ENCODE measurements around the gene LIPF.
"Not testable (repeated sequence)": the region's sequence is repeated elsewhere in the genome, so short reads cannot be mapped to it uniquely, and the experiment has no call there.

The LIPF gene

DNA sequence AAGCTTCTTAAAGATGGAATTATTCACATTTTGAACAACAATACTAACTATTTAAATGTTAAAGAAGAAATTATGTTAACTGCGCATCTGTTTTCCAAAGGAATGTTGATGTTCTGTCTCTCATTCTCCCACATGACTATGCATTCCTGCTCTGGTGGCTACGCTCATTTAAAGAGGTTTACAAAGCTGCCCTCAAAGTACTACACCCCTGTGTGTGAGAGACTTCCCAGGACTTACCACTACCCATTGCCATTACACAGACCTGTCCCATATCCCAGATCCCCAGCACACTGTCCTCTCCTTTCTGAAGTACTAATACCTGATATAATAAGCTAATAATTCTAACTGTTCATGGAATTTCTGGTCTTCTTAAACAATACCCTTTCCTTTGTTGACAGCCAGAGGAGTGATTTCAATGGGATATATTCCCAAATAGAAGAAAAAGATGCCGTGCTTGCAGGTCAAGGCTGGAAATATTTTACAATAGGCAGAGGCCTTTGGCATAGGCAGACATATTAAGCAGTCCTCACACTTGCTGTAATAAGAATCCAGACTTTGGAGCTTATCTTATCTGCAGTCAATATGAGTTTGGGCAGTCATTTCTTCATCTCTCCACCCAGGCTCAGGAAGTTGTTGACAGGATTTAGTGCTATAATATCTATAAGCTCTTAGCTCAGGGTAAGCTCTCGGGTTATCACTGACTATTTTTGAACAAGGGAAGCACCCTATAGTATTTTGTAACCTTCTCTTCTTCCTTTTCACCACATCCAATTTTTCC is 12.2 kb downstream of the LIPF start:
- no peak for DNase-seq (ENCODE audit: low read depth in 2 of 2)

DNA sequence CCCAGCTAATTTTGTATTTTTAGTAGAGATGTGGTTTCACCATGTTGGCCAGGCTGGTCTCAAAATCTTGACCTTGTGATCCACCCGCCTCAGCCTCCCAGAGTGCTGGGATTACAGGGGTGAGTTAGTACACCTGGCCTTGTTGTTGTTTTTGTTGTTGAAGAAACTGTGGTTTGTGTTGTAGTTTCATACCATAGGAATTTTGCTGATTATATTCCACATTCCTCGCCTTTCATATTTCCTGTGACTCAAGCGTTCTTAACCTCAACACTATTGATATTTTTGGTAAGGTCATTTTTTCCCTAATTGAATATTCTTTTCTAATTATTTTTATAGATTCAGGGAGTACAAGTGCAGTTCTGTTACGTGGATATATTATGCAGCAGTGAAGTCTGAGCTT is 16.7 kb downstream of the LIPF start:
- no peak for DNase-seq (ENCODE audit: low read depth in 2 of 2)

DNA sequence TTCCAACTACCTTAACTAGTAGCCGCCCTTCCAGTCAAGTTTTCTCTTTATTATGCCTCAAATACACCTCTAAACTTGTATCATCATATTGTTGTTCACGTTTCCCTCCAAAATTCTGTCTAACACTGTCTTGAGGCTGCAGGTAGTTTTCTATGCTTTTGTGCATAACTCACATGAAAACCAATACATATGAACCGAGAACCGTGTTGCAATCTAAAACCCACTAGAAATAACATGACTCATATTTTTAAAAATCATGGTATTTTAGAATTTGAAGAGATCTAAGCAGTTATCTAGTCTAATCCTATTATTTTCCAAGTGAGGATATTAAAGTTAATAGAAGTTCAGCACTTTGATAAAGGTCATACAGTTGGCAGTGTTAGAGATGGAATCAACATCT is 18.2 kb downstream of the LIPF start:
- no peak for DNase-seq (ENCODE audit: low read depth in 2 of 2)

DNA sequence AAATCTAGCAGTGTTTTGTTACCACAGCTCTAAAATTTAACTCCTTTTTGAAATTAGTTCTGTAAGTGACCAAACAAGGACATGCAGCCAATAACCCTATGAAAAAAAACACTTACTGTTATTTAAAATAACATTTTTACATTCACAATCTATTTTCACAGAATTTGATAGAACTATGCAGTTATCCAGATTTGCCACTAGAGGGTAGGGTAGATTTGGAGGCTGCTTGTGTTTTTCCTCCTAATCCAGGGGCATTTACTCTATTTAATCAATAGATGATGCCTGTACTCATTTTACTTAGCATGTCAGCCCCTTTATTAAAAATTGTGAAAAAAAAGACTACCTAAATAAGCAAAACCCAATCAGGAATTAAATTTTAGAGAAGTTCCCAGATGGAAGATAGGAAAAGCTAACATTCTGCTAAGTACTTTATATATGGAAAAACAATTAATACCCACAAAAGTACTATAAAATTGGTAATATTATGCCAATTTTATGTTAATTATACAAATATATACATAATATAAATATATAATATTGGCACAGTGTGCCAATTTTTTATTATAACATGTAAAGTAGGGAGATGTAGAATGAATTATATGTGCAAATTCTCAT is 23.7 kb downstream of the LIPF start:
- no peak for DNase-seq (ENCODE audit: low read depth in 2 of 2)

DNA sequence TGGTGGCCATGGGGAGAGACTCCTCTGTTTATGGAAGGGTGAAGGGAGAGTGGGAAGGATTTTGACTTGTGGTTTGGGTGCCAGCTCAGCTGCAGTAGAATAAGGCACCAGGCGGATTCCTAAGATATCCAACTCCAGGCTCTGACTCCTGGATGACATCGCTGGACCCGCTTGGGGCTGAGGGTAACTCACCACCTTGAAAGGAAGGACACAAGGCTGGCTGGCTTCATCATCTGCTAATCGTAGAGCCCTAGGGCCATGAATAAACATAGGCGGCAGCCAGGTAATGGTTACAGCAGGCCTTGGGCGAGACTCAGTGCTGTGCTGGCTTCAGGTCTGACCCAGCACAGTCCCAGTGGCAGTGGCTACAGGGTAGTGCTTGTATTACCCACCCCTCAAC is 25.1 kb downstream of the LIPF start:
- DNase-seq (ENCODE audit: low read depth in 2 of 2), result no peak

DNA sequence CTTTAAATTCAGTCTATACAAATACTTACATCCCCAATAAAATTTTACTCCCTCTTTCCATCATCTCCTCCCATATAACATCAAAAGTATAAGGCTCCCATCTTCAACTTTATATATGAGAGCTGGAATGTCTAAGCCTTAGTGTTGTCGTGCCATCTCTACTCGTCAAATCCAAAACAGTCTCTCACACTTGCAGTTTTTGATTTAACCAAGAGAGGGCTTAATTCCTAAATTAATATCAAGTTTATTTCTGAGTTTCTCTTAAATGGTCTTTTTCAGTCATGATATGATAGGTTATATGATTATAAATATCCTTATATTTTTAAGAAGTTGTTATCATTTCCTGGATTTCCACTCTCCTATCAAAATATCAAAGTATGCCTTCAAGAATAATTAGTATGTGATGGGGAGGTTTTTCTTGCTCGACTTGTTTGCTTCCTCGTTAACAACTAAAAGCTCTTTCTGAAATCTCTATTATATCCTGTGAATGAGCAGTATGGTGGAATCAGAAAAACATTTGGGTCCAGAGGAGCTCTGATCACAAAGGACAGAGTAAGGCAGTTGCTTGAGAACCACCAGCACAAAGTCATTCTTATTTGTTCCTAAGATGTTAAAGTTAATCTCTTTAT is 29.3 kb downstream of the LIPF start:
- DNase-seq (ENCODE audit: low read depth in 2 of 2), result no peak

DNA sequence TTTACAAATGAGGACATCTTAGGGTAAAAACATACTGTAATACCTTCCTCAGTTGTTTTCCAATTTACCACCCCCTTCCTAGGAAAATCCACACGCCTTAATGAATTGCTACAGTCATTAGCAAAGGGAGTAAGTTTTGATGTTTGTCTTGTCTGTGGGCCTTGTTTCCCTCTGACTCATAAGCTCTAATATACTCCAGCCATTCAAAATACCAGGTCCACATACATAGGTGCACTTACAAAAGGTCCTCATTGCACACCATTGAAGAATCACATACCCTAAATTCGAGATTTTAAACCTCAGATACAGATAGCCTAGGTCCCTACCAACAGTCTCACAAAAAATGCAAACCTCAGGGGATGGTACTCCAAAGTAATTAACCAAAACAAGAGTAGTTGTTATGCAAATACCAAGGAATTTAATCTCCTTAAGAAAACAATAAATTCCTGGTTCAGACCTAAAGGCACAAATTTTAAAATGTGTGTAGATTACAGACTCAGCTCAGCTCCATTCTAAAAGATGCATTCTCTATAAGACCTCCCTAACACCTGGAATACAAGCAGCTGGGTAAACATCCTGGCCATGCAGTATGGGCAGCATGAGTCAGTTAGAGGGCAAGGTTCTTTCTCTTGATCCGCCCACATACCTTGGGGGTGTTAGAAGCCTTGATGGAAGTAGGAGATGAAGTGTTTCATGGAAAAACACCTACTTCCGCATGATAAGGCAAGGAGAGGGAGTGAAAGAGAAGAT is 38.8 kb downstream of the LIPF start:
- no peak for DNase-seq (ENCODE audit: low read depth in 2 of 2)

DNA sequence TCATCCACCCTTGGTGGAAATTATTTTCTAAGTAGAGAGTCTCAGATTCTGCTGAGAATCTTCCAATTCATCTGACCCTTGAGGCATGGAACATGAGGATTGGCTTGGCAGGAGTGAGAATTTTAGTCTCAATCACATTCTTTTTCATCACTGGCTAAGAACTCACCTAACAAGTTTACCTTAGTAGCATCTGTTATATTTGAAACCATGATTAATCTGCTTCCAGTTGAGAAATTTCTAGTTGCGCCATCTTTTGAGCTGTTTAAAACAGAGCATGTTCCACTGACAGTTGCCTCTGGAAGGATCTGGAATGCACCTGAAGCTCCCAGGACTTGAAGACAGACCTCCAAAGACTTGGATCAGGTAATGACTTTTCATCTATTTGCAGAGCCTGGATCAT is 41.7 kb downstream of the LIPF start, which contains the start of gene LIPK:
LIPK (plus strand) TSS at position 292 of the 400 bp plus-strand sequence. CDS start 18,295 bp downstream, outside the sequence.
- DNase-seq (ENCODE audit: low read depth in 2 of 2), result no peak

DNA sequence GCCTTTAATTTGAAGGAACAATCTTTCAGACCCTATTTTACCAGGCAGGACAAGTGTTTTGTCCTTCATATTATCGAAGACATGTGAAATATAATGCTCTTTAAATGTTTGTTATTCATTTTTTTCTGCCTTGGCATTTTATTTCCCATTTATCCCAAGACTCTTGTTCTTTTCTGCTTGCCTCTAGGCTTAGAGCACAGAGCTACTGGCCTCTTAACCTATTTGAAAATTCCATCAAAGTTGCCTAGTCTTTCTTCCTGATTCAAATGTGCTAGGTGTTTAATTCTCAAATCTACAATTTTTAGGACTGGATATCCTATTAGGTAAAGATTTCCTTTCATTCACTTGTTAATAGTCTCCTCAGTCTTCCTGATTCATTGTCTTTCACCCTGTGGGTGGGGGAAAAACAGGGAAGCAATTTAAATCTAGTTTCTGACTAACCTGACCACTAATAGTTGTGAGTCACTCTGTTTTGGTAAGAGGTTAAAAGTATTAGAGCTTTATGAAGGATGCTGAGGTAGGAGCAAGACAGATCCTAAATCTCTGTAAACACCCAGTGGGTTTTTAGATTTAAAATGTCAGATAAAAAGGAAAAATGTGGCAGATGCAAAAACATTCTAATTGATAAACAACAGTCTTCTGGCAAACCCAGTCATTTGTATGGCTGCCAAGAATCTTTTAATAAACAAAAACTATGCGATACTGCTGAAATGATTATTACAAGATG is 43.4 kb downstream of the LIPF start:
- DNase-seq (ENCODE audit: low read depth in 2 of 2), result no peak

DNA sequence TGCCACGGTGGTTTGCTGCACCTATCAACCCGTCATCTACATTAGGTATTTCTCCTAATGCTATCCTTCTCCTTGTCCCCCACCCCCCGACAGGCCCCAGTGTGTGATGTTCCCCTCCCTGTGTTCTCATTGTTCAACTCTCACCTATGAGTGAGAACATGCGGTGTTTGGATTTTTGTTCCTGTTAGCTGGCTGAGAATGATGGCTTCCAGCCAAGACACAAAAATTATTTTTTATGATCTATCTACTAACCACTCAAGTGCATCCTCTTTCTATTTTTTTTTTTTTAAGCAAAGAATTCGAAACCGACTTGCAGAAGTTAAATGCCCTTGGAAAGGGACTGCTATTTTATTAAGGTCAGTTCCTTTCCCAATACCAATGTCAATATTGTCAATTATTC is 45.1 kb downstream of the LIPF start:
- DNase-seq (ENCODE audit: low read depth in 2 of 2), result not testable (repeated sequence)

DNA sequence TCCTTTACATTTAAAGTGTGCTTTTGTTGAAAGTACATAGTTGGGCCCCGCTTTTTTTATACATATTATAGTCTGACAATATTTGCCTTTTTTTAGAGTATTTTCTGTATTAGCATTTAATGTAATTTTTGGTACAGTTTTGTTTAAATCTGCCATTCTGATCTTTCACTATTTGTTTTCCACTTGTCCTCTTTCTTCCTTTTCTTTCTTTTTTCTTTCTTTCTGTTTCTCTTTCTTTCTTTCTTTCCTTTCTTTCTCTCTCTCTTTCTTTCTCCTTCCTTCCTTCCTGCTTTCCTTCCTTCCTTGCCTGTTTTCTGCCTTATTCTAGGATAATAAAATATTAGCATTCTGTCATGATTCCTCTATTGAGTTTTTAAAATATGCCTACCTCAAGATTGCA is 51.3 kb downstream of the LIPF start:
- DNase-seq (ENCODE audit: low read depth in 2 of 2), result no peak

DNA sequence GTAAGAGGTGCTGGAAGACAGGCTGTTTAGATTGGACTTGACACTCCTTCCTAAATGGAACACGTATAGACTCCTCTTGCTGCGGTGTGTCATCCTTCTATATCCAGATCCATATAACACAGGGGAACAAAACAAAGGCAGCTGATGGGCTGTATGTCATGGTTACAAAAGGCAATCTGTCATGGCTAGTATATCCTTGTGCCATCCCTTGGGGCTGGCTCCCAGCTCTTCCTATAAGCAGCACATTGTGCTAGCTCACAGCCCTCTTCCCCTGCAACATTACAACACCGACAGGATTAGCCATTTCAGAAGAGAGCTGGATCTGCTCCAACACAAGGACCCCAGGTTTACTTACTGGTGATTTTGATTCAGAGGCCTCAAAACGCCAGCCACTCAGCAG is 57.1 kb downstream of the LIPF start:
- DNase-seq (ENCODE audit: low read depth in 2 of 2), result no peak

DNA sequence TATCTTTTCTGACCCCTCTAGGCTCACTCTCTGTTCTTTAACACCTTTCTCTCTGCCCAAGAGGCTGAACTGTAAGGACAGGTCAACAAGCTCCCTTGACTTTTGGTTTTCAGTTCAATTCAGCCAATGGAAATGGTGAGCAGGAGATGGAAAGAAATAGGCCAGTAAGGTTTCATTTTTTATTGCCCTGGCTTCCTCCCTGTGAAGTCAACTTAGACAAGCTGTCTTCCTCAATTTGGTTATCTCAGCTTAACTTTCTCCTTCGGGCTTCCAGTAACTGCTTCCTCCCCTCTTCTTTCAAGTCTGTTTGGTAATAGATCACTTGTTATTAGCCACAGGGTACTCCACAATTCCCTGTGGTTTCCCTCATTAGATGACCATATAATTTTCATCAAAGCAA is 61.6 kb downstream of the LIPF start:
- DNase-seq (ENCODE audit: low read depth in 2 of 2), result no peak

DNA sequence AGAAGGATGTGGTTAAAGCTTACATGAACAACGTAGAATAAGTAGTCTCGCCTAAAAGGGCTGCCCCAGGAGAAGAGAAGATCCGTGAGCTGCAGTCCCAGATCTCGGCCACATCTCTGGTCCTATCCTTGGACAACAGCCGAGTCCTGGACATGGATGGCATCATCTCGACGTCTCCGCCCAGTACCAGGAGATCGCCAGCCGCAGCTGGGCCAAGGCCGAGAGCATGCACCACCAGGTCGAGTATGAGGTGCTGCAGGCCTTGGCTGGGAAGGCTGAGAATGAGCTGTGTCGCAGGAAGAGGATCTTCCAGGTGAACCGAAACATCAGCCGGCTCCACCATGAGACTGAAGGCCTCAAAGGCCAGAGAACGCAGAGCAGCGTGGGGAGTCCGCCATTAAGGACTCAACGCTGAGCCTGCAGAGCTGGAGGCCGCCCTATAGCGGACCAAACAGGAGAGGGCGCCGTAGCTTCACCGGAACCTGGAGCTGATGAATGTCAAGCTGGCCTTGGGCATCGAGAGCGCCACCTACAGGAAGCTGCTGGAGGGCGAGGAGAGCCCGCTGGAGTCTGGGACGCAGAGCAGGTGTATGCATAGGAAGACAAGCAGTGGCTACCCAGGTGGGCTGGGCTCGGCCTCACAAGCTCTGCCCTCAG is 64.0 kb downstream of the LIPF start:
- DNase-seq (ENCODE audit: low read depth in 2 of 2), result no peak
